ENCODE data around the gene SERPINF2.

The SERPINF2 gene

GRCh38 chr17:1709971-1710806 lies 32.5 kb upstream of the SERPINF2 start, which contains the start of gene TLCD2 (continued):
- TF ChIP-seq PRDM2 (tag by site-specific recombination; IDR thresholded peaks at IDR 0.05; ENCODE audit: borderline replicate concordance): no peak
- TF ChIP-seq ZNF169 (tag by site-specific recombination; IDR thresholded peaks at IDR 0.05): 0 out of 2 replicates have a peak, but pooled peaks have one; percentile 21
- TF ChIP-seq ZNF155 (tag by site-specific recombination; IDR thresholded peaks at IDR 0.05): no peak
- peak; percentile 66 for TF ChIP-seq GLIS1 (tag by site-specific recombination; IDR thresholded peaks at IDR 0.05)
- peak; percentile 38; the same call in 1 of the 2 replicates for TF ChIP-seq SP7 (tag by site-specific recombination; IDR thresholded peaks at IDR 0.05)
- no peak for TF ChIP-seq ZNF433 (tag by site-specific recombination; IDR thresholded peaks at IDR 0.05; ENCODE audit: low read depth)
- TF ChIP-seq KLF1 (tag by site-specific recombination; IDR thresholded peaks at IDR 0.05): peak; percentile 95
- TF ChIP-seq PATZ1 (tag by site-specific recombination; IDR thresholded peaks at IDR 0.05): peak; percentile 94
- peak; percentile 92 for TF ChIP-seq ZNF10 (tag by site-specific recombination; IDR thresholded peaks at IDR 0.05)
- TF ChIP-seq ZNF416 (tag by site-specific recombination; IDR thresholded peaks at IDR 0.05): no peak
- TF ChIP-seq ZBTB11 (tag by site-specific recombination; conservative IDR thresholded peaks at IDR 0.05; ENCODE audit: low read depth): 0 out of 2 replicates have a peak, but pooled peaks have one; percentile 3
- peak; percentile 69; the same call in 1 of the 2 replicates for TF ChIP-seq KLF16 (tag by site-specific recombination; IDR thresholded peaks at IDR 0.05)
- no peak; the same call in 1 of the 2 replicates for TF ChIP-seq ZNF146 (tag by site-specific recombination; IDR thresholded peaks at IDR 0.05)
- TF ChIP-seq EGR2 (tag by site-specific recombination; IDR thresholded peaks at IDR 0.05; ENCODE audit: low read depth): peak; percentile 84
- no peak for TF ChIP-seq ZNF266 (tag by site-specific recombination; IDR thresholded peaks at IDR 0.05; ENCODE audit: low read depth)
- peak; percentile 19; the same call in 1 of the 2 replicates for TF ChIP-seq ZNF596 (tag by site-specific recombination; IDR thresholded peaks at IDR 0.05)
- 0 out of 2 replicates have a peak, but pooled peaks have one; percentile 23 for TF ChIP-seq ZNF76 (tag by site-specific recombination; IDR thresholded peaks at IDR 0.05; ENCODE audit: borderline replicate concordance, low read depth)
- TF ChIP-seq ZNF692 (tag by site-specific recombination; IDR thresholded peaks at IDR 0.05): peak; percentile 69
